Measurements from ENCODE around the gene FRS2. TPM values are rescaled to one million over a fixed set of nuclear protein-coding genes. Genes with fewer than 3 reads are reported as not detected.

FRS2 gene
- total and polyA plus RNA-seq, 10 of the 15 experiments (the other 5 are each of a cell fraction or from before 2014, with no cell fraction given): 1.1 to 13.1 (median 5.9) TPM

- no peak for FAIRE-seq
- intact Hi-C loops (cut with micrococcal nuclease; ENCODE audit: unreplicated experiment): no loop called here
- ATAC-seq: no peak
- TF ChIP-seq SIX5 (IDR thresholded peaks at IDR 0.05; ENCODE audit: low read depth, low read length, severe bottlenecking) (no peak), MLLT1 (IDR thresholded peaks at IDR 0.05) (0 out of 2 replicates have a peak, but pooled peaks have one; percentile 21)
- Histone ChIP-seq H2AFZ (ENCODE audit: control insufficient read depth, low read depth, low read length) (no peak overlapping the region), H3K4me1 (ENCODE audit: control insufficient read depth, insufficient read depth, low read length) (no peaks in the 10 kb centered on the region), H4K20me1 (ENCODE audit: control insufficient read depth, insufficient read depth) (no peaks in the 10 kb centered on the region), H3K27ac (ENCODE audit: control insufficient read depth, insufficient read depth) (no peak overlapping the region), H3K79me2 (ENCODE audit: control insufficient read depth, insufficient read depth, low read length) (peaks cover 11% of the 10 kb centered on the region), H3K9ac (ENCODE audit: control insufficient read depth, insufficient read depth, low read length) (no peak overlapping the region), H3K4me2 (ENCODE audit: control insufficient read depth, insufficient read depth) (no peak overlapping the region), H3K36me3 (ENCODE audit: control insufficient read depth in 2 of 2, insufficient read depth in 2 of 2, low read length in 1 of 2) (no peaks in the 10 kb centered on the region; a peak in 1 of 4 replicates), H3K9me3 (replicated peaks; ENCODE audit: control insufficient read depth, insufficient read depth, low read length) (peaks cover 12% of the 10 kb centered on the region), H3K27me3 (replicated peaks in 1 of 2; ENCODE audit: control insufficient read depth in 2 of 2, insufficient read depth in 2 of 2, low read length in 1 of 2) (no peaks in the 10 kb centered on the region), H3K4me3 (no peak overlapping the region)
- RAD21 ChIA-PET (ENCODE audit: unreplicated experiment): interaction anchor here (0.7 kb wide), 1 partner anchor 68 kb away, joined by 3 read pairs; no protein-coding TSS in a partner anchor
- no TSS peak for BruUV-seq (replicated peaks)
- POLR2A ChIA-PET: interaction anchor here (0.6 to 0.7 kb wide), 3 partner anchors 20 to 821 kb away, joined by 4 to 10 read pairs (median 6); no protein-coding TSS in a partner anchor
- 90% methylated on average over 14 of the region's 14 CpGs for WGBS (ENCODE audit: insufficient coverage, insufficient replicate concordance, low lambda C conversion rate, missing lambda C conversion rate)
- in situ Hi-C loops (cut with MboI): no loop called here
- no peak for DNase-seq (ENCODE audit: low read depth, low spot score)
- SMC1A ChIA-PET (ENCODE audit: uncharacterized antibody, unreplicated experiment): interaction anchor here (0.8 to 2.0 kb wide), 2 partner anchors 12 to 16 kb away, joined by 3 to 5 read pairs; no protein-coding TSS in a partner anchor
- CTCF ChIA-PET: interaction anchor here (0.7 kb wide), 1 partner anchor 9 kb away, joined by 3 read pairs; no protein-coding TSS in a partner anchor
Observed at GRCh38 chr12:69490920-69491643, 20.9 kb downstream of the FRS2 start.

- ATAC-seq (no peak), DNase-seq (ENCODE audit: low read depth, low spot score) (no peak), FAIRE-seq (no peak)
- no TSS peak for BruUV-seq (replicated peaks)
- no peak overlapping the region for H3K27ac ChIP-seq (ENCODE audit: control insufficient read depth, insufficient read depth)
- CTCF ChIA-PET: interaction anchor here (1.1 to 1.4 kb wide), 2 partner anchors 77 to 78 kb away, joined by 3 read pairs; no protein-coding TSS in a partner anchor
- in situ Hi-C loops (cut with MboI) (no loop called here), intact Hi-C loops (cut with micrococcal nuclease; ENCODE audit: unreplicated experiment) (no loop called here)
- no peaks in the 10 kb centered on the region for H3K36me3 ChIP-seq (ENCODE audit: control insufficient read depth in 2 of 2, insufficient read depth in 2 of 2, low read length in 1 of 2)
- POLR2A ChIA-PET: interaction anchor here (1.1 kb wide), 1 partner anchor 15 kb away, joined by 4 read pairs; no protein-coding TSS in a partner anchor
- H3K4me1 ChIP-seq (ENCODE audit: control insufficient read depth, insufficient read depth, low read length): no peaks in the 10 kb centered on the region
- no peak overlapping the region for H3K4me3 ChIP-seq
- H3K9me3 ChIP-seq (replicated peaks; ENCODE audit: control insufficient read depth, insufficient read depth, low read length): peaks cover 1% of the 10 kb centered on the region; the same call in 2 of the 3 replicates
- WGBS (ENCODE audit: insufficient coverage, insufficient replicate concordance, low lambda C conversion rate, missing lambda C conversion rate): 96% methylated on average over 2 of the region's 2 CpGs
- H4K20me1 ChIP-seq (ENCODE audit: control insufficient read depth, insufficient read depth): no peaks in the 10 kb centered on the region
- no peak overlapping the region for H2AFZ ChIP-seq (ENCODE audit: control insufficient read depth, low read depth, low read length)
- H3K4me2 ChIP-seq (ENCODE audit: control insufficient read depth, insufficient read depth): no peak overlapping the region
- no peaks in the 10 kb centered on the region for H3K27me3 ChIP-seq (replicated peaks in 1 of 2; ENCODE audit: control insufficient read depth in 2 of 2, insufficient read depth in 2 of 2, low read length in 1 of 2)
- H3K9ac ChIP-seq (ENCODE audit: control insufficient read depth, insufficient read depth, low read length): no peak overlapping the region
- H3K79me2 ChIP-seq (ENCODE audit: control insufficient read depth, insufficient read depth, low read length): peaks cover 15% of the 10 kb centered on the region
- RAD21 ChIA-PET (ENCODE audit: unreplicated experiment): interaction anchor here (0.5 kb wide), 1 partner anchor 136 kb away, joined by 5 read pairs; no protein-coding TSS in a partner anchor
- SMC1A ChIA-PET (ENCODE audit: uncharacterized antibody, unreplicated experiment): interaction anchor here (1.4 to 1.8 kb wide), 3 partner anchors 10 to 77 kb away, joined by 3 to 9 read pairs (median 4); no protein-coding TSS in a partner anchor
- TF ChIP-seq CREM (IDR thresholded peaks at IDR 0.05; ENCODE audit: low read depth) (no peak), ZBTB11 (CRISPR knock-in tag; IDR thresholded peaks at IDR 0.05) (no peak), REST (IDR thresholded peaks at IDR 0.05; ENCODE audit: low read depth, low read length) (no peak), TBL1XR1 (IDR thresholded peaks at IDR 0.05; ENCODE audit: low read depth, low read length) (no peak)
Observed at GRCh38 chr12:69492739-69493138, 22.6 kb downstream of the FRS2 start.

All from GM12878 (cell line).